Hematopoietic multipotent progenitor cell treated with erythropoietin and hydrocortisone succinate and interleukin-3 and kit ligand, for 17 days (in vitro differentiated cells): ENCODE measurements around the gene KRT73.

Experiments
- DNase-seq: peaks from one replicate; pipeline ENCODE4 v3.0.0-alpha.2; 2015; ENCODE audit warnings: low spot score

Gene KRT73

DNA sequence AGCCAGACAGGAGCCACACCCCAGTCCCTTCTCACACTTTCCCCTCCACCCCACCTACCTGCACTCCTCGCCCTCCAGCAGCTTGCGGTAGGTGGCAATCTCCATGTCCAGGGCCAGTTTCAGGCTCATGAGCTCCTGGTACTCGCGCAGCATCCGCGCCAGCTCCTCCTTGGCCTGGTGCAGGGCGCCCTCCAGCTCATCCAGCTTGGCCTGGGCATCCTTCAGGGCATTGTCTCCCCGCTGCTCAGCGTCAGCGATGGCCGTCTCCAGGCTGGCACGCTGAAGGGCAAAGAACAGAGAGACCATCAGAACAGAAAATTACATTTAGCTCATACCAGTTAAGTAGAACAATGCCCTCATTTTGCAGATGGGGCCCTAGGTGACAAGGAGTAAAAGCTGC is 50.2 kb downstream of the KRT73 start:
- no peak for DNase-seq

DNA sequence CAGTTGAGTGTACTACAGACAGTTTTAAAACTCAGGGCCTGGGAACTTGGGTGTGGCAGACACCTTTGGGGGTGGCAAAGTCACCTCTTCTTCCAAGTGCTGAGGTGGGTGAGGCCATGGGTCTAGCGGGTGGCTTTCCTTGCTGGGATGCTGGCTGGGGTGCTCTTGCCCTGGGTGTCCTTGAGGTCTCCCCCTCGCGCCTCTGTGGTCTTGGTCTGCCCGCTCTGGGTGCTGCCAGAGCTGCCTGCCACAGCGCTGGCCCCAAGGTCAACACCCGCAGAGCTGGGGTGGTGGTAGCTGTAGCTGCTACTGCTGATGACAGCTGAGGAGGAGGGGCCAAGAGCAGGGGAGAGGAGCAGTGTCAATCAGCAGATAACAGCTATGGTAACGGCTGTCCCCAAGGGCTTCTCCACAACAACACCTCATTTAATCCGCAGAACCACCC is 51.5 kb downstream of the KRT73 start:
- no peak for DNase-seq

DNA sequence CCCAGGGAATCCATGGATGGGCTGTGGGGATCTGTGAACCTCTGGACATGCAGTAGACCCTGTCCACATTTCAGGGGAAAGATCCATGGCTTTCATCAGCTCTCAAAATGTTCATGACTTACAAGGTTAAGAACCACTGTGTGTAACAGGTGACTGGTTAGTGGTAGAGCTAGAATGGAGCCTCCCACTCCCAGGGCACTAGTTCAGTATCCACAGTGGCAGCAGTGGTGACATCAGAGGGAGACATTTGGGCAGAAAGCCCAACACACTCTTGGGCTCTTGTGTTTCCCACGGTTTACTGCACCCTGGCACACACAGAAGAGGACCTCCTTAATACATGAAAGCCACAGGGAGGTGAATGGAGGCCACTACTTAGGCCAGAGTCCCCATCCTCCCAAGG is 53.8 kb downstream of the KRT73 start:
- no peak for DNase-seq

DNA sequence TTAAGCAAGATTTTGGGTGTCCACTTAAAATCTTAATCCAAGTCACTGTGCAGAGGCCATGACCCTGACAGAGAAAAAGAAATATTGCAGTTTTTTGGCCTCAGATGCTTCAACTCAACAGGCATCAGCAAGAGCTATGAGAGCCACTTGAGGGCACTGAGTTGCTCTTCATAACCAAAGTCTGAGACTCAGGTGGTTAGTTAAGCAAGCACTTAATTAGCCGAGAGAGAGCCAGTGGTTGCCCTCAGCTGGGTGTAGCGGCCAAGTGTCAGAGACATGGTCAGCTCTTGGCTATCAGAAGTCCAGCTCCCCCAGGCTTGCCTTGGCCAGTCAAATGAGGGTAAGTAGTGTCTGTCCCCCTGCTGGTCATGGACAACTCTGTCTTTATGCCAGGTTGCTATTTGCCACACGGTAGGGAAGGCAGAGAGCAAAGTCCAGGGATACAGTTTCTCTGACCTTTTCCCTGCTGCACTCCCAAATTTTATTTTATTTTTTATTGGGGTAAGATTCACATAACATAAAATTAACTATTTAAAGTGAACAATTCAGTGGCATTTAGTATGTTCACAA is 56.4 kb downstream of the KRT73 start:
- DNase-seq = no peak

DNA sequence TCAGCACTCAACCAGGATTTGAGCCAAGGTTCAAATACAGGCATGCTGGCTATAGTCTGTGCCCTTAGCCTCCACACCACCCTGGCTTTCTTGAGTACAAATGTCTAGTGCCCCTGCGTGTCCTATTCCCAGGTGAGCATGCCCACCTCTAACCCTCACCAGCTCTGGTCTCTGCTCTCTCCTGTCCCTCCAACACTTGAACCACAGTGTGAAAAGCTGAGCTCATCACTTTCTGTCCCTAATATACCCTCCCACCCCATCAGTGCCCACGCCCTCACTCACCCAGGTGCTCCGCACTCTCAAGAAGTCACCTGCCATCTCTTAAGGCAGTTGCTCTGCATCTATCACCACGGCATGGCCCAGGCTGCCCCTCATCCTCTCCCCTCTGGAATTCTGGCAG is 58.4 kb downstream of the KRT73 start:
- no peak for DNase-seq

DNA sequence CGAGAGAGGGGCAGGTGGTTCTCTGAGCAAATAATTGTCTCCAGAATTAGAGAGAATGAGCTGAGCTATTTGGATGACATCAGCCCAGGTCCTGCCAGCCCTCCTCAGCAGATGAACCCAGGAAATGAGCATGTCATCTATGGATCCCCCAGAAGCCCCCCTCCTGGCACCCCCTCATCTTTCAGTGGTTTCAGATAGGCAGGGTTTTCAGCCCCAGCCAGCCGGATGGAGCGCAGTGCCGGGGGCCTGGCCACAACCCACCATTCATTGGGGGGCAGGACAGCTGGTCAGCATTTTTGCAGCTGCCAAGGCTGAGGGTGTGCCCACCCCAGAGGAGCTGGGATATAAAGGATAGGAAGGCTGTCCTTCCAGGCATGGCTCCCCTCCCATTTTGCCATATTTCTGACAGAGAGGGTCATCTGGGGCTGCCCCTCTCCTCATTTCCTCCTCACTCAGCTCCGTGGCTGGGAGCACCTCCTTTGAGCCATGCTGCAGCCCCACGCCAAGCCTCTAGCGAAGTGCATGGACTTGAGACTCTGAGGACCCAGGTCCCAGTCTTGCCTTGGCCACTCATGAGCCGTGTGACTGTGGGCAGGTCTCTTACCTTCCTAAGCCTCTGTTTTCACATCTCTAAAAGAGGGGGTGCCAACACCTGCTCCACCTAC is 59.4 kb downstream of the KRT73 start:
- DNase-seq = no peak
